Left cardiac atrium (tissue), 4 donors: ENCODE data around the gene SIGLEC8. TPM values are rescaled to one million over a fixed set of nuclear protein-coding genes. Genes with fewer than 3 reads are reported as not detected.
"Not testable (repeated sequence)": the region's sequence is repeated elsewhere in the genome, so short reads cannot be mapped to it uniquely, and the experiment has no call there.

Source experiments
- ATAC-seq, 2 donors: fragments of 200-7000 bp; cut with Tn5 transposase; one replicate each; pipeline ENCODE4 v1.9.1; 2020; ENCODE audit warnings: mild to moderate bottlenecking in 2 of 2, moderate library complexity in 2 of 2
- DNase-seq: peaks from one replicate; pipeline ENCODE4 v3.0.0-alpha.2; 2020
- intact Hi-C, 2 donors: fragments of 100-400 bp; cut with DNase I; formaldehyde crosslinking; loops; one replicate each; pipeline versions ENCODE4 v1.14.1 to v1.15.1; 2022 to 2023
- total RNA-seq, 2 donors: library from RNA; stranded (reverse); fragmentation: NEBNext Ultra II Directional; extraction: Animal tissue kit (Norgen Biotek cat#: 25700); gene quantifications; one replicate each; pipeline ENCODE4 v1.2.1, GENCODE V29; 2021
- donor health status: DM: no; HTN: yes; CAD: no.
- donor health status: DM: no; HTN: yes; CAD: no; lungs with severe emphysema.
- donor health status: DM: yes; HTN: yes; CAD: no.
- donor health status: Dilated cardiomyopathy.

Gene SIGLEC8
- total RNA-seq, 2 donors from 2014 or later: 0.09 TPM; not detected in 1

DNA sequence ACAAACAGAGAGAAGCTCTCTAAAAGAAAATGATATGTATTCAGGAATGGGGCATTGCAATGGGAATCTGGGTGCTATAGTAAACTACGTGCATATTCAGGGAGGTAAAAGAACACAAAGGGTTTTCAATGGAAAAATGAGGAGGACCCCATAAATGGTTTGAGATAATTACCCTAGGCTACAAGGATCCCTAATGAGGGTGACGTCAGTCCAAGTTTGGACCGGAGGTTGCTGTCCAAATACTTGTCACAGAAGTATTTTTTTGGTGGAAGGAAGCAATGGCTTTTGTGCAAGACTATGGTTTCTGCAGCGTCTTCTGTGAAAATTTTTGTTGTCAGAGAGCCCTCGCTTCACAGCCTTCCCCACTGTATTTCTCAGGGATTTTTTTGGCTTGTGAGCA is 19.1 kb upstream of the SIGLEC8 start:
- intact Hi-C loops: loop anchor here in 1 of 2 donors (10.0 kb wide), 1 partner anchor 177 kb away; no protein-coding TSS in a partner anchor
- no peak for ATAC-seq

DNA sequence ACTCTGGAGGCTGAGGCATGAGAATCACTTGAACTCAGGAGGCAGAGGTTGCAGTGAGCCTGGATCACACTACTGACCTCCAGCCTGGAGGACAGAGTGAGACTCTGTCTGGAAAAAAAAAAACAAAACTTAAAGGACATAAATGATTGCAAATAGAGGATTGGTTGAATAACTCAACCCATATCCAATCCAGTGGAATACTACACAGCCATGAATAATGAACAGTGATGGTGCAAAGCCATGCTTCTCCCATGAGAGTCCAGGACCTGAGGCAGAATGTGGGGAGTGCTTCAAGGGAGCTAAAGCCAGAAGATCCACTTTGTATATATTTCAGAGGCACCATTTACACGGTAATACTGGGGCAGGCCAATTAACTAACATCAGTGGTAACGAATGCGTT is 17.9 kb upstream of the SIGLEC8 start:
- DNase-seq (no peak), ATAC-seq (no peak)
- intact Hi-C loops: loop anchor here in 1 of 2 donors (10.0 kb wide), 1 partner anchor 179 kb away; no protein-coding TSS in a partner anchor

More for the DNA sequence above, 19.1 kb upstream of the SIGLEC8 start:
- DNase-seq: no peak

DNA sequence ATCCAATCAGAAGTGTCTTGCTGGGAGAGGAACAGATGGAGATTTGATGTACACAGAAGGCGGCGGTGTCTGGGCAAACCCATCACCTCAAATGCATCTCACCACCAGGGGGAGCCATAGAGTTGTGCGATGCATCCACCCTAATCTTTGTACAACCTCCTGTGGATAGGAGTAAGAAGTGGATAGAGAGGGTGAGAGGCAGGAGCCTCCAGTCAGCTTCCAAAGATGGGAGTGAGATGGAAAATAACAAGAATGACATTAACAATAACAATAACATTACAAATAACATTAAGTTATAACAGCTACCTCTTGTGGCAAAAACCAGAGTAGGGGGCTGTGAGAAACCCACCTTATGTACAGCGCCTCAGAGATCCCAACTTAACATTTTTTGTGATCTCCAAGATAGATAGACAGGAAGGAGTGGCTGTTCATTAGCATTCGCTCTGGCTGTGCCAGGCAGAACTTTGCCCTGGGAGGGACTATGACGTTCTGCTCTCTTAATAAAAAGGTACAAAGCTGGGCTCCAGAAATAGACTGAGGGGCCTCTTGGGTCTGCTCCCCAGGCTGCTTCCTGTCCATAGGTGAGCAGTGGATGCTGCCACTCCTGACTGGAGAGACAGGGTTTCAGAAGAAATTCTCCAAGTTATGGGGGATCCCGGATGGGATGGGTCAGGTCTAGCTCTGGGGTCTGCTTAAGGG is 14.9 kb upstream of the SIGLEC8 start:
- ATAC-seq (peak; percentile 71 to 82), DNase-seq (peak; percentile 77)
- intact Hi-C loops: loop anchor here (2.0 to 10.0 kb wide), 3 partner anchors 182 to 304 kb away; no protein-coding TSS in a partner anchor

DNA sequence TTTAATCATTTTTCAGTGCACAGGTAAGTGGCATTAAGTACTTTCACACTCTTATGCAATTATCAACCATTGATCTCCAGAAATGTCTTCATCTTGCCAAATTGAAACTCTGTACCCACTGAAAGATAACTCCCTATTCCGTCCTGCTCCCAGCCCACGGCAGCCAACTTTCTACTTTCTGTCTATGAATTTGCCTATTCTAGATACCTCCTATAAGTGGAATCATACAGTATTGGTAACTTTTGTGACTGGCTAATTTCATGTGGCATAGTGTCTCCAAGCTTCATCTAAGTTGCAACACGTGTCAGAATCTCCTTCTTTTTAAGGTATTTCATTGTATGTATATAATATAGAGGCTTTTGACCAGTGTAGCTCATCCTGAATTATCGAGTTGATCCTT is 14.4 kb upstream of the SIGLEC8 start:
- DNase-seq (no peak), ATAC-seq (no peak)
- intact Hi-C loops: loop anchor here (2.0 to 10.0 kb wide), 3 partner anchors 182 to 305 kb away; no protein-coding TSS in a partner anchor

DNA sequence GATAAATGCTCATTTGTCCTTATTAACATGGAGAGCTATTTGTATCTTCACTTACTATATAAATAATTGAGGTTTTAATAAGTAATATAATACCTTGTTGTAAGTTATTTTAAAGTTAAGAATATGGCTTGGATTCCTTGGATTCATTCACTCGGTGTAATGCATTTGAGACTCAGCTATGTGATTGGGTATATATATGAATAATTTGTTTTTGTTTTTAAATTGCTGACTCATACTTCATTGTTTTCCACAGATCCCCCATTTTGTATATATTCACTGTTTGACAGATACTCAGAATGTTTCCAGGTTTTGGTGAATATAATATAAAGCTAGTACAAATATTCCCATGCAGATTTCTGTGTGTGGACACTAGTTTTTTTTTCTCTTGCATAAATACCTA is 13.3 kb upstream of the SIGLEC8 start:
- DNase-seq (no peak), ATAC-seq (no peak)
- intact Hi-C loops: loop anchor here (5.0 to 10.0 kb wide), 2 partner anchors 183 to 306 kb away; no protein-coding TSS in a partner anchor

DNA sequence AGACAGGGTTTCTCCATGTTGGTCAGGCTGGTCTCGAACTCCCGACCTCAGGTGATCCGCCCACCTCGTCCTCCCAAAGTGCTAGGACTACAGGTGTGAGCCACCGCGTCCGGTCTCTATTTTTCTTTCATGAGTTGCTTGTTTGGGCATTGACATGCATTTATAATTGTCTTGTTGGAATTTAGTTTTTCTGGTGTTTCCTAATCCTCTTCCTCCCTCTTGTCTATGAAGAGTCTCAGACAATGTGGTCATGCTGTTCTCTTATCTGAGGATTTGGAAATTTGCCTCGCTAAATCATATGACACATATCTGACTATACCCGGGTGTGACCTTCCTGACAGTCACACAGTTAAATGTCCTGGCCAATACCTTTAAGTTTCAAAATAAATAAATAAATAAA is 12.7 kb upstream of the SIGLEC8 start:
- ATAC-seq: no peak

DNA sequence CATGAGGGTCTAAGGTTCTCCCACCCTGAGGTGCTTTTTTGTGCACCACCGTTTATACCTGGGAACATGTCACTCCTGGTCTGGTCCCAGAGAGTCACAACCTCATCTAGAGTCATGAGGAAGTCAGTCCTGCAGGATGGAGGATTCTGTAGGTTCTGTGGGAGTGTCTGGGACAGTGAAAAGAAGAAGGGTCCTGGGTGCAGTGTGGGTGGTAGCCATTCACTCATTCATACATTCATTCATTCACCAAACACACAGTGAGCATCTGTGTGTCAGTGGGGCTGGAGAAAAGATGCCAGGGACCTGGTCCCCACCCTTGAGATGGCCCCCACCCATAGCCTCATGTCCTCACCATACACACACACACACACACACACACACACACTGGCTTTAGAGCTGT is 11.4 kb upstream of the SIGLEC8 start:
- intact Hi-C loops: loop anchor here (5.0 to 10.0 kb wide), 2 partner anchors 185 to 308 kb away; no protein-coding TSS in a partner anchor
- no peak for ATAC-seq
- DNase-seq: no peak

More for the DNA sequence above, 12.7 kb upstream of the SIGLEC8 start:
- no peak for DNase-seq
- intact Hi-C loops: loop anchor here (5.0 to 10.0 kb wide), 2 partner anchors 184 to 306 kb away; no protein-coding TSS in a partner anchor

DNA sequence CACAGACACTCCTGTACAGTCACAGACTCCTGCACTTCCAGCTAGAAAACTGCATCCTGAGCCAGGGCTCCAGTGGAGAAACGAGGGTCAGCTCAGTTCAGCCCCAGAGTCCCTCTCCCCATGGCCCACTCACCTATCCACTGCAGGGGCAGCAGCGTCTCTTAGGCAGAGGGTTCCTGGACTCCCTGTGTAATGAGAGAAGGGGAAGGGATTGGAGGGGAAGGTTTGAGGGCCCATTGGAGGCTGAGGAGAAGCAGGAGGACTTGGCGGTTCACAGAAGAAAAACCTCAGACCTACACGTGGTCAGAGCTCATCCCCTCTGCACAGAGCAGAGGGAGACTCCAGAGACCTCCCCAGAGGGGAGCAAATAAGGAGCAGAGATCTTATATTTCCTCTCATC is 10.9 kb upstream of the SIGLEC8 start:
- DNase-seq (no peak), ATAC-seq (no peak)
- intact Hi-C loops: no loop called here

DNA sequence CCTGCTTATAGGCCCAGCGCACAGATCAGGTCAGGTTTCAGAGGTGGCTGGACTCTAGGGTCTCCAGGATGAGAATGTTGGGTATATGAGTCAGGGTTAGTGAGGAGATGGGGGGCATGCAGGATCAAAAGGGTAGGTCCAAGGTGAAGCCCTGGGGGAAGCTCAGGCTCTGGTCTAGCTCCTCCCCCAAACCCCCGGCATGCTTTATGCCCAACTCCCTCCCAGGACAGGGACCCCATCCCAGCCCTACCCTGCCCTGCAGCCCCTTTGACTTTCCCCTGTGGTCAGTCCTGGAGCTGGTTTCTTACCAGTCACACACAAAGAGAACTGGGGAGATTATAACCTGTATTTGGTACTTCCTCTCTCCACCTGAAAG is 10.3 kb upstream of the SIGLEC8 start:
- ATAC-seq: no peak
- intact Hi-C loops: no loop called here
- DNase-seq: no peak

DNA sequence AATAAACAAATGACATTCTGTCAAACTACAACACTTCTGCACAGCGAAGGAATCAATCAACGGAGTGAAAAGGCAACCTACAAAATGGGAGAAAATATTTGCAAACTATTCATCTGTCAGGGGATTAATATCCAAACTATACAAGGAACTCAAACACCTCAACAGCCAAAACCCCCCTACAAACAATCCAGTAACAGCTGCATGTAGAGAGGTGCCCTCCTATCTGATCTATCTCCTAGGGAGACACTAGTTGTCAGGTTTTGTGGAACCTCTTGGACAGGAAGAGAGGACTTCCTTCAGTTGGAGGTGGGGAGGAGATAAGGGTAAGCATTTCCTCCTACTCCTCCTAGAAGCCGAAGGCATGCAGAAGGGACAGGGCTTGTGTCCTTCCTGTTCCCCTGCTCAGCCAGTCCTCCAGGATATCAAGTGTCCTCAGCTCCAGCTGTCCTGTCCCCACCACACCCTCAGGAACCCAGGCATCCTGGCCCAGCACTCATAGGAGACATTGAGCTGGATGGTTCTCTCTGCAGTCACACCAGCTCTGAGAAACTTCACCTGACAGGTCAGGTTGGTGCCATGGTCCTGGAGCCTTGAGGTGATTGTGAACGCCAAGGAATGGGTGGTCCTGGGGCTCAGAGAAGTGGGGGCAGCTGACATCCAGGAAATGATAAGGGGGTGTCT is 9.8 kb upstream of the SIGLEC8 start:
- intact Hi-C loops: no loop called here
- no peak for DNase-seq
- no peak for ATAC-seq

DNA sequence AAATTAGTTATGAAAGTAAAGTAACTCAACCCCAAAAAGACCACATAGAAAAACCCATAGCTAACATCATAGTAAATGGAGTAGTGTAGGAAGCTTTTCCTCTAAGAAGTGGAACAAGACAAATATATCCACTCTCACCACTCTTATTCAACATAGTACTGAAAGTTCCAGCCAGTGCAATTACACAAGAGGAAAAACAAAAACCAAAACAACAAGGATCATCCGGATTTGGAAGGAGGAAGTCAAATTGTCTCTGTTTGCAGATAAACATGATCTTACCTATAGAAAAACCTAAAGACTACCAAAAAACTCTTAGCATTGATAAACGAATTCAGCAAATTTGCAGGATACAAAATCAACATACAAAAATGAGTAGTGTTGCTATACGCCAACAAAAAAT is 8.5 kb upstream of the SIGLEC8 start:
- DNase-seq (no peak), ATAC-seq (no peak)
- intact Hi-C loops: no loop called here

DNA sequence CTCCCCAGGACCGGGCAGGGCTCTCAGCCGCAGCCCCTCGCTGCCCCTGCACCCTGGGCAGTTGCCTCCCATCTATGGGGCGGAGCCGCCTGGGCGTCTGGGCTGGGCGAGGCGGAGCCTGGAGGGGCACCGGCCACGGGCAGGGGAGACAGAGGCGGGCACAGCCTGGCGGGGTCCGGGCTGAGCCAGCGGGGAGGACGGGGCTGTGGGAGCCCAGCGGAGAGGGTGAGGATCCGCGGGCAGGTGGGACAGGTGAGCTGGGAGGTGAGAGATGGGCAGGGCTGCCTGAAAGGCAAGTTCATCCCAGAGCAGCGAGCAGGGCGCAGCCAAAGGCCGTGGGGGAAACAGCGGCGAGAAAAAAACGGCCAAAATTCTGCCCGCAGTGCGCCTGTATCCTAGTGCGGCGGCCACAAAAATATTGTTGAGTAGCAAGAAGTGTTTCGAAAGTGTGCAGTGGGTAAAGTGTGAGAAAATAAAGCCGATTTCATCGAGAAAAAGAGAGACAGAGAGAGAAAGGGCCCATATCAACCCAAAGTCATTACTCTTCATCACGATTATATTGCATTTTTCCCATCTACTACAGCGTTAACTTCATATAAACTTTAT is 5.8 kb upstream of the SIGLEC8 start:
- DNase-seq, intact Hi-C loops: not testable (repeated sequence)
- ATAC-seq: peak in 1 of 2 donors; percentile 14

DNA sequence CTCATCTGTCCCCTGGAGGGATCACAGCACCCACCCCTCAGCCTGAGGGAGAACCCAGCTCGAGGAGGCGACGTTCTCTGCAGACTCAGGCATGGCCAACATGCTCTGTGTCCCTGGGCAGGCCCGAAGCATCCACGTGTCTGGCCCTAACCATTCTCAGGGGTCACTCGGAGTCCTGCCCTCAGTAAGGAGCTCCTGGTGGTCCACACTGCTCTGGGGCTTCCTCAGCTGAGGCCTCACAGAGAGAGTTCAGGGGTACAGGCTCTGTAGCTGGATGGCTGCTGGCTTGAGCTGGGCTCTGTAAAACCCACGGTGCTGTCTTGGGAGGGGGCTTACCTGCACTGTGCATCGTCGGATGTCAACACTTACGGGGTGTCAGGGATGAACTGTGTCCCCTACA is 4.4 kb upstream of the SIGLEC8 start:
- no peak for DNase-seq
- ATAC-seq: no peak
- intact Hi-C loops: no loop called here

DNA sequence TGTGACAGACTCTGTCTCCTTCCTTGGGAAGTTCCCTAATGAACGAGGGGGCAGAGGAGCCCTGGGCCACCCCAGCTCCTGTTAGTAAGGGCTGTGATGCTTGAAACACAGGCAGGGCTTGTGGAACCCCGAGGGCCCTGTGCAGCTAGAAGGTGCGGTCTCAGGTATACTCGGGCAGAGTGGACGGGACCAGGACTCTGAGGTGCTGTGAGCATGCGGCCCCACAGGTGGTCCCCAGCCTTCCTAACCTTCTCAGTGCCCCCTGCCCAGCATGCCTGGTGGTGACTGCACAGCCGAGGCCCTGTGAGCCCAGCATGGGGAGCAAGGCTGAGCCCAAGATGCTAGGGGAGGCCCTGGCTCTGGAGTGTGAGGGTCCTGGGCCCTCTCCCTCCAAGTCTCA is 4.0 kb upstream of the SIGLEC8 start:
- intact Hi-C loops: no loop called here
- DNase-seq: no peak
- ATAC-seq: no peak

DNA sequence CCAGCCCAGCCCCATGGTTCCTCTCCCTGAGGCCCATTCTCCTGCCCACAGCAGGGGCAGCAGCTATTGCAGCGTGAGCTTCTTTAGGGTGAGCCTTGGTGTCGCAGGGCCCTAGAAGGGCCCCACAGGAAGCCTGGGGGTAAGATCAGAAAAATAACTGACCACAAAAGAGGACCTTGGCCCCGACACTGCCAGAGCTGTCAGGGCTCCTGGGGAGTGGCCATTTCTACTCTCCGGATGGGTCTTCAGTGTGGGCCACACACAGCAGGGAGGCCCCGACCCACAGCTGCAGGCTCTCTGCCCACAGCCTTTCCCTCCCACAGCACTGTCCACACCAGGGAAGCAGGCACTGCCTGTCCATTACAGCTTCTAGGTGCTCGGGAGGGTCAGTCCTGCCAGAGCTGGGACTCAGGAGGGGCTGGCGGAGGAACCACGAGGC is 3.5 kb upstream of the SIGLEC8 start:
- DNase-seq: no peak
- ATAC-seq: peak; percentile 12 to 46
- intact Hi-C loops: no loop called here

DNA sequence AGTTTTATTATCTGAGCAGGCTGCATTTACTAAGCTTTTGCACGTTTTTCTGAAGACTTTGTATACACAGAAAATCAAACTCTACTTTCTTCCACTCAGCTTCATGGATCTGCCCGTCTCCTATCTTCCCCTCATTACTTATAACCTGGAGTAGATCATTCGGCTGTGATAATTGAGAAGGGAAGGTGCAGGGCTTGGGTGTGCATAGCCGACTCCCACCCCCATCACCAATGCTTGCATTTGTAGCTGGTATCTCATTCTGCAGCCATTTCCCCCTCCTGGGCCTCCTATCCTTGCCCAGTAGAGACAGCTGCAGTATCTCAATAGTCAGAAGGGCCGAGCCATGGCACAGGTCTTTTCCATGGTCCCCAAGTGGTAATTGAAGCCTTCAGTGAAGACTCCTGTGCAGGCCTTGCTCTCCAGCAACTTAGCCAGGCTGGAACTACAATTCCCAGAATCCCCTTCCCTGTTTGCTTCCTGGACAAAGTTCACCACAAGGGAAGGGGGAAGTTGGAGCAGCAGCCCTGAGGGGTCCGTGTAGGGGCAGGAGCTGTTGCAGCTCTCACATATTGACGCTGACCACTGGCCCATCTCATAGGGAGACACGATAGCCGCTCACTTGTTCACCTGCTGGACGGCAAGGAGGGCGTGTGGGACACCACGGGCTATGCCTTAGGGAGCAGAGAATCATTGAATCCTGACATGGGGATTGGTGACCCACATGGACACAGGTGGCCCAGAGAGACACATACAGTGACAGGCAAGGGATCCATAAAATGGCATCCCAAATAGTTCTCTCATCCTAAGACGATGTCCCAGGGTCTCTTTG is 2.1 kb upstream of the SIGLEC8 start:
- no peak for DNase-seq
- ATAC-seq: peak in 1 of 2 donors; percentile 21
- intact Hi-C loops: no loop called here

DNA sequence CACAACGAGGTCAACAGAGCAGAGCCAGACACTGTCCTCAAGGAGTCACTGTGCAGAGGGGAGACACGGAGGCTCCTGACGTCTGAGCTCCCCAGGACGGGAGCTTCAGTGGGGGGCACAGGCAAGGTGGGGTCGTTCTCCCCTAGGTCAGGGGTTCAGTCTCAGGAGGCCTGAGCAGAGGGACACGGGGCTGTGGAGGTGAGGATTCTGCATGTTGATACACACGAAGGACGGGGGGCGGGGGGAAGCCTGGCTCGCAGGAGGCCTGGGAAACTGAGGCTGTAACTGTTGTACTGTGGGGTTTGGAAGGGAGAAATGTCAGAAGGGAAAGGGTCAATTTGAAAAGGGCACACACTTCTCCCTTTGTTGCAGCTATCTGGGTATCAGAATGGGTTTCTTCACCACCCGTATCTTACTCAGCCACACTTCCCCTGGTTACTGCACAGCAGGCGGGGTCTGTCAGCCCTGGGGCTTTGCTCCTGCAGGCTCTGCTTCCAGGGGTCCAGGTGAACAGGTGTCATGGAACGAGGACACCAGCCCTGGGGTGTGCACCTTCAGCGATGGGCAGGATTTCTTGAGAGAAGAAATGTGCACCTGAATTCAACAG is 748 bp upstream of the SIGLEC8 start:
- no peak for DNase-seq
- intact Hi-C loops: no loop called here
- no peak for ATAC-seq

DNA sequence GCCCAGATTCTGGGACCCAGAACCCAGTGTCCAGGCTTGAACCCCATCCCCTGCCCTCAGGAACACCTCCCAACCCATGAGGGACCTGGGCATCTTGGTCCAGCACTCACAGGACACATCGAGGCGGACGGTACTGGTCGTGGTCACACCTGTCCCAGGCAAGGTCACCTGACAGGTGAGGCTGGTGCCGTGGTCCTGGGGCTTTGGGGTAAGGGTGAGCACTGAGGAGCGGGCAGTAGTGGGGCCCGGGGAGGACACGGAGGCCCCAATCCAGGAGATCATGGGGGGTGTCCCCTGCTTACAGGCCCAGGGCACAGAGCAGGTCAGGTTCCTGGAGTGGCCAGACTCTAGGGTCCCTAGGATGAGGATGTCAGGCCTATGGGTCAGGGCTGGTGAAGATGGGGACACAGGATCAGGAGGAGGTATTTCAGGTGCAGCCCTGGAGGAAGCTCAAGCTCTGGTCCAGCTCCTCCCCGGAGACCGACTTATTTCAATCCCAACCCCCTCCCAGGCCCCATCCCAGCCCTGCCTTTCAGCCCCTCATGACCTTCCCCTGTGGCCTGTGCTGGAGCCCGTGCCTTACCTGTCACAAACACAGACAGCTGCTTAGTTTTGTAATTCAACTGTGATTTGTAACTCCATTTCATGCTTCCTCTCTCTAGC is 772 bp downstream of the SIGLEC8 start:
- no peak for DNase-seq
- intact Hi-C loops: no loop called here
- ATAC-seq: no peak
